ENCODE measurements around the gene PLEKHA7.
"Not testable (repeated sequence)": the region's sequence is repeated elsewhere in the genome, so short reads cannot be mapped to it uniquely, and the experiment has no call there.

PLEKHA7 gene

GRCh38 chr11:17014321-17014832 lies at the start of gene PLEKHA7:
Gene PLEKHA7, minus strand, starts transcription at chr11:17014414. Its CDS starts 13 bp downstream, at chr11:17014401.
- no peak for DNase-seq
- no peak for ATAC-seq

- ATAC-seq = peak; percentile 90
- DNase-seq = peak; percentile 77
Measured at GRCh38 chr11:17063171-17064002, 49.2 kb upstream of the PLEKHA7 start.

GRCh38 chr11:17051146-17051545 lies 36.9 kb upstream of the PLEKHA7 start:
- not testable (repeated sequence) for DNase-seq, ATAC-seq

- ATAC-seq, DNase-seq: not testable (repeated sequence)
Measured at GRCh38 chr11:17048491-17048890, 34.3 kb upstream of the PLEKHA7 start.

- no peak for ATAC-seq
- DNase-seq = no peak
Measured at GRCh38 chr11:17046690-17047089, 32.5 kb upstream of the PLEKHA7 start.

GRCh38 chr11:17036666-17037658 lies 22.7 kb upstream of the PLEKHA7 start:
- DNase-seq (no peak), ATAC-seq (no peak)

- not testable (repeated sequence) for ATAC-seq
Measured at GRCh38 chr11:17034027-17034426, 19.8 kb upstream of the PLEKHA7 start.

GRCh38 chr11:17026487-17027082 lies 12.4 kb upstream of the PLEKHA7 start:
- no peak for ATAC-seq
- no peak for DNase-seq

More at GRCh38 chr11:17034027-17034426, 19.8 kb upstream of the PLEKHA7 start:
- not testable (repeated sequence) for DNase-seq

GRCh38 chr11:17024924-17025323 lies 10.7 kb upstream of the PLEKHA7 start:
- DNase-seq (no peak), ATAC-seq (no peak)

GRCh38 chr11:17021511-17021910 lies 7.3 kb upstream of the PLEKHA7 start:
- ATAC-seq (no peak), DNase-seq (no peak)

GRCh38 chr11:17020831-17021230 lies 6.6 kb upstream of the PLEKHA7 start:
- no peak for ATAC-seq
- no peak for DNase-seq

GRCh38 chr11:17019232-17019631 lies 5.0 kb upstream of the PLEKHA7 start:
- ATAC-seq = no peak
- DNase-seq = no peak

- ATAC-seq (no peak), DNase-seq (no peak)
Measured at GRCh38 chr11:17015627-17016126, 1.5 kb upstream of the PLEKHA7 start.

GRCh38 chr11:17014833-17015626 lies 816 bp upstream of the PLEKHA7 start:
- DNase-seq (peak; percentile 17), ATAC-seq (peak; percentile 36)

- DNase-seq = peak; percentile 24
Measured at GRCh38 chr11:17013548-17014320, 480 bp downstream of the PLEKHA7 start.

GRCh38 chr11:17012712-17013547 lies 1.3 kb downstream of the PLEKHA7 start:
- ATAC-seq = peak; percentile 24
- peak; percentile 12 for DNase-seq

More at GRCh38 chr11:17013548-17014320, 480 bp downstream of the PLEKHA7 start:
- peak; percentile 16 for ATAC-seq

- ATAC-seq (no peak), DNase-seq (no peak)
Measured at GRCh38 chr11:17012179-17012578, 2.0 kb downstream of the PLEKHA7 start.

GRCh38 chr11:17010851-17011420 lies 3.3 kb downstream of the PLEKHA7 start:
- no peak for DNase-seq
- no peak for ATAC-seq

- no peak for DNase-seq
Measured at GRCh38 chr11:17008099-17008498, 6.1 kb downstream of the PLEKHA7 start.

More at GRCh38 chr11:17008099-17008498, 6.1 kb downstream of the PLEKHA7 start:
- ATAC-seq = no peak
